PC-9 (cell line): ENCODE data around the gene CTAG2. TPM values are rescaled to one million over a fixed set of nuclear protein-coding genes. Genes with fewer than 3 reads are reported as not detected.
"Not testable (repeated sequence)": the region's sequence is repeated elsewhere in the genome, so short reads cannot be mapped to it uniquely, and the experiment has no call there.

ENCODE experiments used
- BruUV-seq: library from RNA; stranded (reverse); fragments of 400-500 nt; replicated peaks from 2 replicates; lab custom pipeline; 2021; lab: Mats Ljungman, UMichigan
- CTCF ChIA-PET: fragments of 300-600 bp; sonication (Branson Sonifier 250); formaldehyde crosslinking; loops from one replicate; lab custom pipeline; 2022; ENCODE audit warnings: antibody characterized with exemption; lab: Charles Lee
- POLR2A ChIA-PET: fragments of 300-600 bp; sonication (Branson Sonifier 250); formaldehyde crosslinking; loops from one replicate; lab custom pipeline; 2022; ENCODE audit warnings: antibody characterized with exemption; ENCODE audit not compliant: unreplicated experiment; lab: Charles Lee
- DNase-seq, 2 experiments: peaks; one replicate each; pipeline versions ENCODE4 v3.0.0 to v3.0.0-alpha.2; 2015 to 2022; ENCODE audit warnings: mixed read lengths in 1 of 2
- H2AFZ ChIP-seq: fragments of 200-600 bp; sonication (generic); 2 replicates; pipeline ENCODE4 v1.8.1; 2017; ENCODE audit warnings: antibody characterized with exemption
- H3F3A ChIP-seq: fragments of 200-600 bp; sonication (generic); 2 replicates; pipeline ENCODE4 v1.8.1; 2017; ENCODE audit warnings: antibody characterized with exemption, mild to moderate bottlenecking, low read depth; ENCODE audit not compliant: insufficient read depth
- H3K27ac ChIP-seq: fragments of 200-600 bp; sonication (generic); 2 replicates; pipeline ENCODE4 v1.6.1; 2016; ENCODE audit warnings: mixed run types
- H3K27me3 ChIP-seq: fragments of 200-600 bp; sonication (generic); 2 replicates; pipeline ENCODE4 v1.6.1; 2016; ENCODE audit warnings: low read depth, mixed run types; ENCODE audit not compliant: insufficient read depth
- H3K36me3 ChIP-seq: fragments of 200-600 bp; sonication (generic); 2 replicates; pipeline ENCODE4 v1.6.1; 2016; ENCODE audit warnings: low read depth, mixed run types
- H3K4me1 ChIP-seq: fragments of 200-600 bp; sonication (generic); replicated peaks from 2 replicates; pipeline ENCODE4 v1.6.1; 2016; ENCODE audit warnings: mixed run types; ENCODE audit not compliant: insufficient read depth
- H3K4me2 ChIP-seq: fragments of 200-600 bp; sonication (generic); 2 replicates; pipeline ENCODE4 v1.6.1; 2017; ENCODE audit warnings: mixed run types
- H3K4me3 ChIP-seq: fragments of 200-600 bp; sonication (generic); 2 replicates; pipeline ENCODE4 v1.6.1; 2016; ENCODE audit warnings: mixed run types
- H3K79me2 ChIP-seq: fragments of 200-600 bp; sonication (generic); 2 replicates; pipeline ENCODE4 v1.6.1; 2017; ENCODE audit warnings: low read depth, mixed run types
- H3K9me2 ChIP-seq: fragments of 200-600 bp; sonication (generic); 2 replicates; pipeline ENCODE4 v1.8.1; 2017; ENCODE audit warnings: mild to moderate bottlenecking; ENCODE audit not compliant: insufficient read depth
- H3K9me3 ChIP-seq: fragments of 200-600 bp; sonication (generic); 2 replicates; pipeline ENCODE4 v1.8.1; 2016; ENCODE audit warnings: low read depth; ENCODE audit not compliant: insufficient read depth
- H4K20me1 ChIP-seq: fragments of 200-600 bp; sonication (generic); 2 replicates; pipeline ENCODE4 v1.8.1; 2017; ENCODE audit not compliant: insufficient read depth
- CTCF ChIP-seq: fragments of 200-600 bp; sonication (generic); conservative IDR thresholded peaks from 2 replicates; pipeline ENCODE4 v1.6.1; 2017; ENCODE audit warnings: mixed run types, antibody characterized with exemption, mild to moderate bottlenecking, moderate library complexity
- EZH2 ChIP-seq: fragments of 200-600 bp; sonication (generic); IDR thresholded peaks from 2 replicates; pipeline ENCODE4 v1.8.0; 2017; ENCODE audit warnings: antibody characterized with exemption, low read depth
- intact Hi-C: fragments of 100-400 bp; cut with micrococcal nuclease; formaldehyde crosslinking; loops from one replicate; pipeline ENCODE4 v1.10.0; 2022; ENCODE audit not compliant: unreplicated experiment
- total RNA-seq: library from RNA; stranded (reverse); gene quantifications from 2 replicates; pipeline ENCODE4 v1.2.3, GENCODE V29; 2021

Gene CTAG2
- total RNA-seq, 1 experiment from 2014 or later = not detected

GRCh38 chrX:154695911-154696675 is 42.7 kb upstream of the CTAG2 start:
- no peak overlapping the region for H2AFZ ChIP-seq
- ChIA-PET POLR2A (no interaction called here), CTCF (interaction anchor here (0.6 kb wide), 1 partner anchor 259 kb away, joined by 5 read pairs; no protein-coding TSS in a partner anchor)
- H3K4me2 ChIP-seq = no peak overlapping the region
- no peak overlapping the region for H3K4me3 ChIP-seq
- H4K20me1 ChIP-seq = no peaks in the 10 kb centered on the region
- H3K4me1 ChIP-seq = no peaks in the 10 kb centered on the region
- H3K36me3 ChIP-seq = no peaks in the 10 kb centered on the region
- no peak for TF ChIP-seq CTCF
- no peak for TF ChIP-seq EZH2
- no peak overlapping the region for H3K27ac ChIP-seq
- intact Hi-C loops = no loop called here
- H3K79me2 ChIP-seq = no peaks in the 10 kb centered on the region
- no peak for DNase-seq
- no TSS peak for BruUV-seq
- no peaks in the 10 kb centered on the region for H3F3A ChIP-seq
- no peaks in the 10 kb centered on the region for H3K9me3 ChIP-seq
- no peaks in the 10 kb centered on the region for H3K9me2 ChIP-seq
- H3K27me3 ChIP-seq = peaks cover 10% of the 10 kb centered on the region; the same call in 1 of the 2 replicates

DNA sequence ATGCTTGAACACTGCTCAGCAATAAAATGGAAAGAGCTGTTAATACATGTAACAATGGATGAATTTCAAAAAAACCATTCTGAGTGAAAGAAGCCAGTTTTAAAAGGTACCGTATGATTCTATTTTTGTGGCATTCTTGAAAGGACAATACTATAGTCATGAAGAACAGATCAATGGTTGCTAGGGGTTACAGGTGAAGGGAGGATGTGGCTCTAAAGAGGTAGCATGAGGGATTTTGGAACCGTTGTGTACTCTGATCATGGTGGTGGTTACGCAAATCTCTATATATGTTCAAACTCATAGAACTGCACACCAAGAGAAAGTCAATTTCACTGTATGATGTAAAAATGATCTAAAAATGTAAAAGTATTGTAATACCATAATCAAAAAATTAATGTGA is 40.0 kb upstream of the CTAG2 start:
- no peak overlapping the region for H2AFZ ChIP-seq
- no peaks in the 10 kb centered on the region for H3F3A ChIP-seq
- H3K4me3 ChIP-seq = no peak overlapping the region
- H3K9me2 ChIP-seq = no peaks in the 10 kb centered on the region
- H3K27me3 ChIP-seq = peaks cover 10% of the 10 kb centered on the region; the same call in 1 of the 2 replicates
- CTCF ChIA-PET = no interaction called here
- no peak overlapping the region for H3K4me2 ChIP-seq
- POLR2A ChIA-PET = no interaction called here
- H3K36me3 ChIP-seq = no peaks in the 10 kb centered on the region
- H3K79me2 ChIP-seq = no peaks in the 10 kb centered on the region
- no peaks in the 10 kb centered on the region for H3K9me3 ChIP-seq
- no peak overlapping the region for H3K27ac ChIP-seq
- intact Hi-C loops = no loop called here
- no TSS peak for BruUV-seq
- no peaks in the 10 kb centered on the region for H3K4me1 ChIP-seq
- H4K20me1 ChIP-seq = no peaks in the 10 kb centered on the region
- DNase-seq = no peak
- no peak for TF ChIP-seq CTCF
- no peak for TF ChIP-seq EZH2

DNA sequence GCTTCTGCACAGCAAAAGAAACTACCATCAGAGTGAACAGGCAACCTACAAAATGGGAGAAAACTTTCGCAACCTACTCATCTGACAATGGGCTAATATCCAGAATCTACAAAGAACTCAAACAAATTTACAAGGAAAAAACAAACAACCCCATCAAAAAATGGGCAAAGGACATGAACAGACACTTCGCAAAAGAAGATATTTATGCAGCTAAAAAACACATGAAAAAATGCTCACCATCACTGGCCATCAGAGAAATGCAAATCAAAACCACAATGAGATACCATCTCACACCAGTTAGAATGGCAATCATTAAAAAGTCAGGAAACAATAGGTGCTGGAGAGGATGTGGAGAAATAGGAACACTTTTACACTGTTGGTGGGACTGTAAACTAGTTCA is 37.1 kb upstream of the CTAG2 start:
- H3K9me2 ChIP-seq, DNase-seq, H3K27ac ChIP-seq, H3K36me3 ChIP-seq, BruUV-seq, H3K4me3 ChIP-seq, H3F3A ChIP-seq, CTCF ChIA-PET, H3K9me3 ChIP-seq, H2AFZ ChIP-seq, H3K79me2 ChIP-seq, POLR2A ChIA-PET, H3K4me2 ChIP-seq, H3K4me1 ChIP-seq, intact Hi-C loops, H4K20me1 ChIP-seq: not testable (repeated sequence)
- H3K27me3 ChIP-seq = peaks cover 10% of the 10 kb centered on the region; the same call in 1 of the 2 replicates

DNA sequence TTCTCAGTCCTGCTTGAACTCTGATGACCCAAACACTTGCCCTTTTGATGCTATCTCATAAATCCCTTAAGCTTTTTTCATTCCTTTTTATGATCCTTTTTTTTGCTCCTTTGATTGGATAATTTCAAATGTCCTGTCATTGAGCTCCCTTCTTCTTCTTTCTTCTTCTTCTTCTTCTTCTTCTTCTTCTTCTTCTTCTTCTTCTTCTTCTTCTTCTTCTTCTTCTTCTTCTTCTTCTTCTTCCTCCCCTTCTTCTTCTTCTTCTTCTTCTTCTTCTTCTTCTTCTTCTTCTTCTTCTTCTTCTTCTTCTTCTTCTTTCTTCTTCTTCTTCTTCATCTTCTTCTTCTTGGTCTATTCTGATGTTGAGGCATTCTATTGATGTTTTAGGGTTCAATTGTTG is 18.7 kb upstream of the CTAG2 start:
- DNase-seq, H3K36me3 ChIP-seq, H3K9me3 ChIP-seq, POLR2A ChIA-PET, H4K20me1 ChIP-seq, BruUV-seq, H3K79me2 ChIP-seq, H3F3A ChIP-seq, intact Hi-C loops, H3K27me3 ChIP-seq, H3K4me3 ChIP-seq, H3K27ac ChIP-seq, H3K4me1 ChIP-seq, H2AFZ ChIP-seq, H3K9me2 ChIP-seq, H3K4me2 ChIP-seq: not testable (repeated sequence)
- CTCF ChIA-PET = interaction anchor here (0.7 kb wide), 1 partner anchor 465 kb away, joined by 8 read pairs; no protein-coding TSS in a partner anchor

GRCh38 chrX:154670848-154671247 is 17.5 kb upstream of the CTAG2 start:
- CTCF ChIA-PET, H3K79me2 ChIP-seq, intact Hi-C loops, H3K27me3 ChIP-seq, POLR2A ChIA-PET, BruUV-seq, H3K36me3 ChIP-seq, H3K9me3 ChIP-seq, H3K9me2 ChIP-seq, H3F3A ChIP-seq, DNase-seq, H2AFZ ChIP-seq, H3K4me1 ChIP-seq, H3K27ac ChIP-seq, H4K20me1 ChIP-seq: not testable (repeated sequence)
- Histone ChIP-seq H3K4me2 (peak overlapping the region; percentile 46), H3K4me3 (peak overlapping the region; percentile 29; the same call in 1 of the 2 replicates)
